PFSK-1 (cell line): ENCODE measurements around the gene AJAP1.

Source experiments
- POLR2AphosphoS5 ChIP-seq: IDR thresholded peaks from 2 replicates; pipeline ENCODE4 v1.6.1; 2012; ENCODE audit warnings: low read depth, mild to moderate bottlenecking, control low read depth, low read length, moderate library complexity
- SIN3A ChIP-seq: IDR thresholded peaks from 2 replicates; pipeline ENCODE4 v1.6.1; 2012; ENCODE audit warnings: mild to moderate bottlenecking, low read length, moderate library complexity, borderline replicate concordance; ENCODE audit not compliant: insufficient read depth

- TF ChIP-seq POLR2AphosphoS5 (no peak), SIN3A (no peak)
These were observed 38.0 kb downstream of the AJAP1 start for GRCh38 chr1:4692437-4692836.
